ENCODE measurements around the gene APBA2.

GRCh38 chr15:28887339-28888174 lies 1.8 kb downstream of the APBA2 start:
- TF ChIP-seq POLR2A (IDR thresholded peaks at IDR 0.05) (no peak), CTCF (IDR thresholded peaks at IDR 0.05) (no peak)
